HTR-8/SVneo (cell line): Measurements from ENCODE around the gene ZSCAN22.
"Not testable (repeated sequence)": the region's sequence is repeated elsewhere in the genome, so short reads cannot be mapped to it uniquely, and the experiment has no call there.

Experiments used
- DNase-seq: peaks from one replicate; pipeline ENCODE4 v3.0.0; 2011; ENCODE audit warnings: low spot score, mixed read lengths; ENCODE audit not compliant: insufficient read length
- FAIRE-seq: peaks from 2 replicates; lab custom pipeline; 2011; peaks lifted over from hg19 to GRCh38; lab: Jason Lieb, UNC

Gene ZSCAN22

DNA sequence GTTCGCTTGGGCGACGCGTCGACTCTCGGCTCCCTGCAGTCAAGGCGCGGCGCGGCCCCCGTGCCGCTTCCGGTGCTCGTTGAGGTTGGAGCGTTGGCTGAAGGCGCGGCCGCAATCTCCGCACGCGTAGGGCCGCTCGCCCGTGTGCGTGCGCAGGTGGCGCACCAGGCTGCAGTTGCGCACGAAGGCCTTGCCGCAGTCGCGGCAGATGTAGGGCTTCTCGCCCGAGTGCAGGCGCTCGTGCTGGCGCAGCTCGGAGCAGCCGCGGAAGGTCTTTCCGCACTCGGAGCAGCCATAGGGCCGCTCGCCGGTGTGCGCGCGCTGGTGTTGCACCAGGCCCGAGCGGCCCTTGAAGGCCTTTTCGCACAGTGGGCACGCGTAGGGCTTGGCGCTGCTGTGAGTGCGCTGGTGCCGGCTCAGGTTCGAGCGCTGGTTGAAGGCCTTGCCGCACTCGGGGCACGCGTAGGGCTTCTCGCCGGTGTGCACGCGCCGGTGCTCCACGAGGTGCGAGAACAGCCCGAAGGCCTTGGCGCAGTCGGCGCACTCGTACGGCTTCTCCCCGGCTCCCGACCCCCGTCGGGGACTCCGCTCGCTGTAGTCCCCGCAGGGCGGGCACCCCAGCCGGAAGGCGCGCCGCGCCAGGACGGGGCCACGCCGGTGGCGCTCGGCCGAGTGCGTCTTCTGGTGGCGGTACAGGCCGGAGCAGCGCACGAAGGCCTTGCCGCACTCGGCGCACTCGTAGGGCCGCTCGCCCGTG is 41.1 kb downstream of the ZSCAN22 start:
- DNase-seq: no peak
- no peak for FAIRE-seq

DNA sequence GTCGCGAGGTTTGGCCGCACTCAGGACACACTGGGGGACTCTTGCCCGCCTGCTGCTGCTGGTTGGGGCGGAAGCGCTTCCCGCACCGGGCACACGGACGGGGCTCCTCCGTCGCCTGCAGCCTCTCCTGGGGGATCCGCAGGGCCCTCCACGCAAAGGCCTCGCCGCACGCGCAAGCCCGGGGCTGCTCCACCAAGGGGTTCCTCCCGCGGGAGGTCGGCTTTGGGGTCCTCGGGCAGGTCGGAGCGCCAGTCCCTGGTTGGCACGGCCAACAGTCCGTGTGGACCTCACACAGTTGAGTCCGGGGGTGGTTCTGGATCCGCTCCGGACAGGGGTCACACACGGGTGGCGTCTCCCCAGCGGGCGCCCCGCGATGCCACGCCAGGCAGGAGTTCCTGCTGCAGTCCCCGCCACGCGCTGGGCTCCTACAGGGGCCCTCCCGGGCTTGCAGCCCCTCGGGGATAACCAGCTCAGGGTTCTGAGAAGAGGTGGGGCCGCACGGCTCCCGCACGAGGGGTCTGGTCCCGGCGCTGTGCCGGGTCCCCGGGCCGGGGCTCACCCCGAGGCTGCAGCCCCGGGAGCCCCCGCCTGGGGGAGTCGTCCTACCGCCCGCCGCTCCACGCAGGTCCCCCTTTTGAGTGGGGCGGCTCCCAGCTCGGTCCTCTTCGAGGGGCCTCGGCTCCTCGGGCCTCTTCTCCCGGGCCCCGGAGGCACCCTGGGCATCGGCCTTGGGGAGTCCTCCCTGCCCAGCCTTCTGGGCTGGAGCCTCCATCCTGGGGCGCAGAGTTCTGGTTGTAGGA is 42.0 kb downstream of the ZSCAN22 start:
- no peak for FAIRE-seq

DNA sequence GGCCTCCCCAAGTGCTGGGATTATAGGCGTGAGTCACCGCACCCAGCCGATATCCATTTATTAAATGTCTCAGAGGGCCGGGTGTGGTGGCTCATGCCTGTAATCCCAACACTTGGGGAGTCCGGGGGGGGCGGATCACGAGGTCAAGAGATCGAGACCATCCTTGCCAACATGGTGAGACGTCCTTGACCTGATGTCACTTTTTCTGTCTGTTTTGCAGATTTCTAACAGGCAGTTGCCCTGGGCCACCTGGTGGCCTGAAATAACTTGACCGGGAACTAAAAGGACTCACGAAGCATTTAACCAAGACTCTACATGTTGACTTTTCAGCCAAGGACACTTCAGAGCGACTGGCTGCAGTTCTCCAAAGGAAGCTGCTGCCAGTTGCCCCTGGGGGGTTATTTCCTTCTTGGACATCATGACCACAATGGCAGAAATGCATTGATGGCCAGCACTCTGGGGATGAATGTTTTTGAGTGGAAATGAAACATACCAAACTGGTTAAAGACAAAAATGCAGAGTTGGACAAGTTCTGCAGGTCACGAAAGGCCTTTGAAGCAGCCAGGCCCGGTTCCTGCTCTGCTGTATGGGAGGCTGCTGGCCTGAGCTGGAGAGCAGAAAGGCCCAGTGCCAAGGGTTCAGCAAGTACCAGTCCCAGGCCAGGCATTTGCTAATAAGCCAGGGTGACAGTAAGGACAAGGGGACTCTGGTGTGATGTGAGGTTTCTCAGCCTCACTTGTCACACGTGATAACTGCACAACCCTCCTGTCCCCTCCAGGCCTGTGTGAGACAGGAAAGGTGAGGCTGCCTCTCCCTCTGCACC is 45.7 kb downstream of the ZSCAN22 start:
- no peak for FAIRE-seq
- DNase-seq: no peak

More for the DNA sequence above, 42.0 kb downstream of the ZSCAN22 start:
- no peak for DNase-seq

DNA sequence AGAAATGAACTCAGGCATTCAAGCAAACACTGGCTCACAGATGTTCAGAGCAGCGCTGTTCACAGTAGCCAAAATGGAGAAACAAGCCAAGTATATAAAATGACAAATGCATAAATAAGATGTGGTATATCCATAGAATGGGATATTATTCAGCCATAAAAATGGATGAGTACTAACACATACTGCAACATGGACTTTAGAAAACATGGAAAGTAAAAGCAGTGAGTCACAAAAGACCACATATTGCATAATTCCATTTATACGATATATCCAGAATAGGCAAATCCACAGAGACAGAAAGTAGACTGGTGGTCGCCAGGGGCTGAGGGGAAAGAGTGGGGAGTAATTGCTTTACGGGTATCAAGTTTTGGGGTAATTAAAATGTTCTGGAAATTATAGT is 47.4 kb downstream of the ZSCAN22 start:
- FAIRE-seq: no peak
- DNase-seq: no peak

DNA sequence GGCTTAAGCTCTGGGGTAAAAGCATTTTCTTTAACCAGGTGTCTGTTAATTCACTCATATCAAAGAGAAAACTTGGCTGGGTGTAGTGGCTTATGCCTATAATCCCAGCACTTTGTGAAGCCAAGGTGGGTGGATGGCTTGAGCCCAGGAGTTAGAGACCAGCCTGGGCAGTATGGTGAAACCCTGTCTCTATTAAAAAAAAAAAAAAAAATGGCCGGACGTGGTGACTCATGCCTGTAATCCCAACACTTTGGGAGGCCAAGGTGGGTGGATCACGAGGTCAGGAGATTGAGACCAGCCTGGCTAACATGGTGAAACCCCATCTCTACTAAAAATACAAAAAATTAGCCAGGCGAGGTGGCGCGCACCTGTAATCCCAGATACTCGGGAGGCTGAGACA is 49.9 kb downstream of the ZSCAN22 start:
- FAIRE-seq, DNase-seq: not testable (repeated sequence)

DNA sequence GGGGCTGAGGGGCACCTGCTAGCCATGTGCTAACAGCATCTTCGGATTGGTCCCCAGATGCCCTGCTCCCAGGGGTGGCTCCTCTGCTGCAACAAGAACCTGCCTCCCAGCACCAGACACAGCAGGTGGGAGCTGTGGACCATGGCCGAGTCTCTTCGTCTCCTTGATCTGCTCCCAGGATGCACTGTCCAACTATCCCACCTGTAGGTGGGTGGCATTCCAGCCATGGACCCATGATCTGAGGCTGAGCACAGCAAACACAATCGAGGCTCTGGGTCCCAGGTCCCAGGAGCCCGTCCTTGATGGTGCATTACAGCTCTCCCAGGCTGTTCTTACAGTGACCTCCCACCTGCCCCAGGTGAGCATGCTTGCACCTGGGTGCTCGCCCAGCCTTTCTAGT is 52.5 kb downstream of the ZSCAN22 start:
- FAIRE-seq (no peak), DNase-seq (no peak)

DNA sequence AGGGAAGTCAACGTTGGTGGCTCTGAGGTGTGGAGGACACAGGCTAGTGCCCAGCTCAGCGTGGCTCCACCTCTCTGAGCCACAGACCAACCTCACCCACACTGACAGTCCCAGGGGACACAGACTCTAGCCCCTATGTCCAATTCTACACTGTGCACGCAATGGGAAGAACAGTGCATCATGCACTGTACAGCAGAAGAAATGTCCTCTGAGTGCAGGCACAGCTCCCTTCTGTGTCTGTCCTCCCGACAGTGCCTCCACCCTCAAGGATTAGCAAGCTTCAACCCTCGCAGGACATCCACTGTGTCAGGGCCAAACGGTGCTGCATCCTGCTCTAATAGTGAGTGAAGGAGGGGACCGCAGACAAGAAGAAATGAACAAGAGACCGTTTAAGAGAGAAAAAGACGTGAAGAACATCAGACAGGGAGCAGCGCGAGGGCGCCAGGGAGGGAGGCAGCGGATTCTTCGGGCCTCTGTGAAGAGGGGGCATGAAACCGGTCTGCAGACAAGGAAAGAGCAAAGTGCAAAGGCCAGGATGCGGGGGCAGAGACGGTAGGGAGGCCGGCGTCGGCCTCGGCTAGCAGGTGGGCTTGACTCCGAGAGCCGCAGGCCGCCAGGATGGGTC is 53.4 kb downstream of the ZSCAN22 start:
- FAIRE-seq (peak; percentile 72), DNase-seq (no peak)

DNA sequence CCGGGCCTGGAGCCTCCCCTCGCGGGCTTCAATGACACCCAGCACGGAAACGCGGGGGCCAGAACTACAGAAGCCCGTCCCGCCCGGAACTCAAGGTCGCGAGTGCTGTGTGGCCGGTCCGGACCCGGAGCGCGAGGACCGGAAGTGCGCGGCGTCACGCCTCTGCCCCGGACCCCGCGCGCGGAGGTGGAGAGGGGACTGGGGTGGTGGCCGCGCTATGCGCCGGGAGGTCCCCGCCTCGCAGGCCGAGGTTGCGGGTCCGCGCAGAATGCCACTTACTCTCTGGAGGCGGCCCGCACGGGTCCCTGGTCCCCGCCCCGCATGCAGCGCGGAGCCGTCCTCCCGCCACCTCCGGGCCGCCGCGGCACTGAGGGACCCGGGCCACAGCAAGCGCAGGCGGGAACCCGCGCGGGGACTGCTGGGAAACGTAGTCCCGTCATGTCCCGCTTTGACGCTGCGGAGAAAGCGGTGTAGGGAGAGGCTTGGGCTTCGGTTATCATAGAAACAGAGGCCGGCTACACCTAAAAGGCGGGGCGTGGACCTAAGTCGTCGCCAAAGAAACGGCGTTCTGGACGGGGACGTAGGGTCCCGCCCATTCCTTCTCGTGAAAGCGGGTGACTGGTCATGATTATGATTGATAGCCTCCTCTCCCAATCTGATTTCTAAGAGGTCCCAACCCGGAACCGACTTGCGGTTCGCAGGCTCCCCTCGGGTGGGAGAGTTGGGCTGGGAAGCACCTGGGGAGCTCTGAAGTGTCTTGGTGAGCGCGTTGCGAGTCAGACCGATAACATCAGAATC is 54.1 kb downstream of the ZSCAN22 start, which contains the start of gene ZNF837:
Gene ZNF837 (minus strand): TSS at position 369 of the 798 bp plus-strand sequence. CDS start 11,698 bp downstream, outside the sequence.
- FAIRE-seq: peak; percentile 97

DNA sequence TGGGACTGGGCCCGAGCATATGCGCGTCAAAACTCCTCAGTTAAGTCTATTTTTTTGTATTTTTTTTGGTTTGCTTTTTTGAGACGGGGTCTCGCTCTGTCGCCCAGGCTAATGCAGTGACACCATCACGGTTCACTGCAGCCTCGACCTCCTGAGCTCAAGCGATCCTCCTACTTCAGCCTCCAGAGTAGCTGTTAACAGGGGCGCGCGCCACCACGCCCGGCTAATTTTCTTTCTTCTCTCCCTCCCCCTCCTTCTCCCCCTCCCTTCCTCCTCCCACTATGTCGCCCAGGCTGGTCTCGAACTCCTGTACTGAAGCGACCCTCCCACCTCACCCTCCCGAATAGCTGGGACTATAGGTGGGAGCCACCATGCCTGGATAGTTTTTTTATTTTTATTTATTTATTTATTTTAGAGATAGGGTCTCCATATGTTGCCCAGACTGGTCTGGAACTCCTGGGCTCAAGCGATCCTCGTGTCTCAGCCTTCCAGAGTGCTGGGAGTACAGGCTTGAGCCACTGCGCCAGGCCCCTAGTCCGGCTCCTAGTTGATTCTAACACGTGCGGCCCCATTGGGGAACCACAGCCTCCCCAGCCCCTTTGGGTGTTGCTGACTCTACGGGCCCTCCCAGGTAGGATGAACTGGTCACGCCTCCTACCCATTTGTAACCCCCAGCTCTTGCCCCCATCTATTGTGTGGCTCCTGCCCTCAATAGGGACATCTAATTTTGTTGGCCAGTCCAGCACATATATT is 54.8 kb downstream of the ZSCAN22 start:
- no peak for FAIRE-seq
- no peak for DNase-seq

More for the DNA sequence above, 54.1 kb downstream of the ZSCAN22 start, which contains the start of gene ZNF837:
- peak; percentile 97 for DNase-seq

DNA sequence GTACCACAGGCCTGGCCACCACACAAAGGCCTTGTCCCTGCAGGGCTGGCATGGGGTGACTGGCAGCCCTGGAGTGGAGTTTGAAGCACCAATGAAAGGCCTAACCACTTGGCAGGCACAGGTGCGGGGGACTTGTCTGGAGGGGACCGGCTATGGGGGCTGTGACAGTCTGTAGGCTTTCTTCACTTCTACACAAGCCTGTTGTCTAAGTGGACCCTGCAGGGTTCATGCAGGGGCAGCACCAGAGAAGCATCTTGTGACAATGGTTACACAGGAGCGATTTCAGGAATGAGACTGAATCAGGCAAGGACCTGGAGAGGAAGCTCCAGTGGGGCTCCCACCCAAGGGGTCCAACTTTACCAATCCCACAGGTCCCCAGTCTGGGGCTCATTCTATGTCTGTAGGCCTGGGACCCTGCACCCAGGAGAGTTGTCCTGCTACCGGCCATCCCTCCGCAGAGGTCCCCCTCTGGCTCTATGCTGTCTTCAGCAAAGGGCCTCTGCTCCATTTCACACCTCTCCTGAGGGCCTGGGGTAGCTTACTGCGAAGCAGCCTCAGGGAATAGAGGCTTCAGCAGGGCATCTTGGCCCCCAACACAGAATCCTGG is 56.3 kb downstream of the ZSCAN22 start:
- FAIRE-seq: no peak

DNA sequence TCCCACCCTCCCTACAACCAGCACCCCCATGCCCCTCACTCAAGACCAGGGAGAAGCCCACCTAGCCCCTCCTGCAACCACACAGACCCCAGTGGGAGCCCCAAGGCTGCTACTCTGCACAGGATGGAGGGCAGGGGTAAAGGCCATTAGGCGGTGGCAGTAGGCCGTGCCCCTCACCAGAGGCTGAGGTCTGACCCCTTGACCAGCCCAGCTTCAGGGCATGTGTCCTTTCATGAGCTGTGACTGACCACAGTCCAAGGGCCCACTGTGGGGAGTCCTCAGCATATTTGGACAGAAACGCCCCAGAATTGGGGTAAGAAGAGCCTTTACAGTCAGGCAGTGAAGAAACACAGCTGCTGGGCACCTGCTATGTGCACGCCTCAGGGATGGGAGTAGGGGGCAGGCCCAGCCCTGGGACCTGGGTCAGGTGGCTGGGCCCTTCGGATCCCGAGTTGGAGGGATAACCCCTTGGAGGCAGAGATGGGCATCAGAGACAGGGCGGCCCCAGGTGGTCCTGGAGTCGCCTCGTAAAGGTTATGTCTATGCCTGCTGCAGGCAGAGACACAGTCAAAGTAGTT is 58.6 kb downstream of the ZSCAN22 start:
- FAIRE-seq: no peak

More for the DNA sequence above, 56.3 kb downstream of the ZSCAN22 start:
- no peak for DNase-seq

DNA sequence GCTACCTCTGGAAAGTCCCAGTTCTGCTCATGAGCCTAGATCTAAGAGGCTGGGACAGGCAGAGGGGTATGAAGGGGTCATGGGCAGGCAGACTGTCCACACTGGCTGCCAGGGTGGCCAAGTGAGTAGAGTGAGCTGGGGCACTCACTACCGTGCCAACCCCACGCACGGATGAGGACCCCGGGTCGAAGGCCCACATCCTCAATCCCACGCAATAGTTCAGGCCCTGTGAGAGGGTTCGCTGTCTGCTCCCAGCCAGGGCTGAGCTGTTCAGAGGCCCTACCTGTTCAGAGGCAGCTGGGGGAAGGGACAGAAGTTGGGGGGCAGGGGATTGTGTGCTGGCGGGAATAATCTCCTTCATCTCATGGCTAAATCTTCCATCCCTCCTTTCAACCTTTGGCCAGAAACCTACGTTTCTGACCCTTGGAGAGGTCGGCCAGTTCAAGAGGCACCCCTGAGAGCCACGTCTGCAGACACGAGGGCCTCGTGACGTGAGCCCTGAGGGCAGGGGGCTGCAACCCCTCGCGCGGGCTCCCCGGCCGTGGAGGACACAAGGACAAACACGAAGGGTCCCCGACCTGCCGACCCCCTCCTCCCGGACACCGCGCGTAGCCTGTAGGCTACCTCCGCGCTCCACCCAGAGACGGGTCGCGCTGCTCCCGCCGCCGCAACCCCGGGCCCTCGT is 59.2 kb downstream of the ZSCAN22 start:
- FAIRE-seq: no peak
- no peak for DNase-seq

More for the DNA sequence above, 58.6 kb downstream of the ZSCAN22 start:
- no peak for DNase-seq

DNA sequence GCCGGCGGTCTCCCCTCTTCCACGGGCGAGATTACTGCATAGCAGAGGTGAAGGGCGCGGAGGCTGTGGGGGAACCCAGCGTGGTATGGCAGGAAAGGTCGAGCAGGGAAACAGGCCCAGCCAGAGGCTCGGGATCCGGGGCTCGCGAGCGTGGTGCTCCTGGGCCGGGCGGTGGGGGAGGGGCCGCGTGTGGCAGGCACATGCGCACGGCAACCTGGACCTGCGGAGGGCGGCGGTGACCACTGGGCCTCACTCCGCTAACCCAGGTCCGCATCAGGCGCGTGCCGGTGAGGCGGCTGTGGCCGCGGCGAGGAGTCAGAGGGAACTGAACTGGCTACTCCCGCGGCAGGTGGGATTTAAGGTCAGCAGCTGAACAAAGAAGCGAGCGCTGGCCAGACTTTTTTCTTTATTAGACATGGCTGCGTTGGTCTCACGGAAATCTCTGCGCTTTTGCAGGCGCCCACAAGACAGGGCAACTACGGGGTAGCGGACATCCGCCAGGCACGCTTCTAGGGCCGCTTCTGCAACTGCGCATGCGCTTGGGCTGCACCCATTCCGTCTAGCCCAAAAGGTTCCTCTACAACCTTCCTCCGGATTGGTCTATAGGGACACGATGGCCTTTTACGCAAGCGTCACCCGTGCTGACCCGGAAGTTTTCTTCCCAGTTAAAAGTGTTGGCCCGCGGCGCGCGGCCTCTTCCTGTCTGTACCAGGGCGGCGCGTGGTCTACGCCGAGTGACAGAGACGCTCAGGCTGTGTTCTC is 60.0 kb downstream of the ZSCAN22 start, which contains the start of gene RPS5:
Gene RPS5 (plus strand): TSS at position 694 of the 762 bp plus-strand sequence. CDS start 869 bp downstream, outside the sequence.
- DNase-seq (peak; percentile 100), FAIRE-seq (peak; percentile 94)

DNA sequence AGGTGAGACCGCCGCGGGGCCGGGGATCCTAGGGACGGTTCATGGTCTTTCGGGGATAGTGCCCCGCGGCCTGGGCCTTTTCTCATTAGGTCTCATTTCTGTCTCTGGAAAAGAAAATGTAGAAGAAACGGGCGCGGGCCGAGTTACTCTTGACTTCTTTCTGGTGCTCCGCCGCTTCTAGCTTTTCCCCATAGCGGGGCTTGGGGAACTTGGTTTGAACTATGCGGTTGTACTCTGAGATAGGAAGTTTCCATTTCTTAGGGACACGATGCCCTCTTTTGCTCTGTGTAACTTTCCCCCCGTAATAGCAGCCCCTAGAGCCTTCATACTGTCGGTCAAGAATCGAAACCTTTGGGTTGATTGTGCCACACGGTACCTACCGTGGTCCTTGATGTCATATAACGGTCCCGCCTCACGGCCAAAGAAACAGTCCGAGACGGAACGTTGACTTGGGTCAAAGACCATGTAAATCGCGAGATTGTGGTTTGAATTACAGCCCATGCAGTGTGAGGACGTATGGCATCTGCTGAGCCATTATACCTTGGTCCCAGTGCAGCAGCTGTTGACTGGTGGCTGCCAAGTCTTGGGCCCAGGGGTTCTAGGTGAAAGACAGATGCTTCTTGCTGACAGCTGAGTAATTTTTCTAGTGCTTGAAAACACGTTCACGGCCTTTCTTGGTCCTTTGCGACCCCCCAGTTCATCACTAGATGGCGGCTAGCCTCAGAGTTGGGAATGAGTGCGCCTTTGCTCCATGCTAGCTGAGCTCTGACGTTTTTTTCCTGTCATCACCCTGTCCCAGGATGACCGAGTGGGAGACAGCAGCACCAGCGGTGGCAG is 60.8 kb downstream of the ZSCAN22 start:
- FAIRE-seq (no peak), DNase-seq (no peak)

DNA sequence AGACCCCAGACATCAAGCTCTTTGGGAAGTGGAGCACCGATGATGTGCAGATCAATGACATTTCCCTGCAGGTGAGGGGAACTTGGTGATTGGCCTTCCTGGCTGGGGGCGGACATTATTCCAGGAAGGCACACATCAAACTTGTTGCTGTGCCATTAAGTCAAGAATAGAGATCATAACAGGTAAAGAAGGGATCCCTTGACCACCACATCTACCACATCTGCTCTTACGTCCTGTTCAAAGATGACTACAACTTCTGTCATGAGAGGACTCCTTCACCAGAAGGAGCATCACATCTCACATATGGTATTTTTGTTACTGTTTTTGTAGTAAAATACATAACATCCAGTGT is 61.4 kb downstream of the ZSCAN22 start:
- no peak for DNase-seq
- FAIRE-seq: no peak
